ENCODE measurements around the gene TRAF1.

DNA sequence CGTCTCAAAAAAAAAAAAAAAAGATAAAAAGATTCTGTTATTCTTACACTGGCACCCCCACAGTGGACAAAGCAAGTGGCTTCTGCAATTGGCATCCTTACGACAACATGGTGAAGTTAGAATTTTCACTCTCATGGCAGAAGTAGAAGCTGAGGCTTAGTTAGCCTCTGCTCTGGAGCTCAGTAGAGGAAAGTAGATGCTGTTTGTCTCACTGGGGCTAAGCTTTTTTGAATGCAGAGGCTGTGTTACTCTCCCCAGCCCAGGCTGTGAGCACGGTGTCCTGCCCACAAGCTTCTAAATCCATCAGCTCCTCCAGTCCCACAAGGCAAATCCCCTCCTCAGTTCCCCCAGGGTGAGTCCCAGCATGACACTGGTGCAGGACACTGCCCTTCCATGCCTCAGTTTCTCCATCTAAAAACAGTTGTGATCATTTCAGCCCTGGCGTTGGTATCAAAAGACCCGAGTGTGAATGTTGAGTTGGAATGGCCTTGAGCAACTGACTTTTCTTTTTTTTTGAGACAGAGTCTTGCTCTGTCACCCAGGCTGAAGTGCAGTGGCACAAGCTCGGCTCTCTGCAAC lies 27.0 kb downstream of the TRAF1 start:
- TF ChIP-seq, protein P1, sequence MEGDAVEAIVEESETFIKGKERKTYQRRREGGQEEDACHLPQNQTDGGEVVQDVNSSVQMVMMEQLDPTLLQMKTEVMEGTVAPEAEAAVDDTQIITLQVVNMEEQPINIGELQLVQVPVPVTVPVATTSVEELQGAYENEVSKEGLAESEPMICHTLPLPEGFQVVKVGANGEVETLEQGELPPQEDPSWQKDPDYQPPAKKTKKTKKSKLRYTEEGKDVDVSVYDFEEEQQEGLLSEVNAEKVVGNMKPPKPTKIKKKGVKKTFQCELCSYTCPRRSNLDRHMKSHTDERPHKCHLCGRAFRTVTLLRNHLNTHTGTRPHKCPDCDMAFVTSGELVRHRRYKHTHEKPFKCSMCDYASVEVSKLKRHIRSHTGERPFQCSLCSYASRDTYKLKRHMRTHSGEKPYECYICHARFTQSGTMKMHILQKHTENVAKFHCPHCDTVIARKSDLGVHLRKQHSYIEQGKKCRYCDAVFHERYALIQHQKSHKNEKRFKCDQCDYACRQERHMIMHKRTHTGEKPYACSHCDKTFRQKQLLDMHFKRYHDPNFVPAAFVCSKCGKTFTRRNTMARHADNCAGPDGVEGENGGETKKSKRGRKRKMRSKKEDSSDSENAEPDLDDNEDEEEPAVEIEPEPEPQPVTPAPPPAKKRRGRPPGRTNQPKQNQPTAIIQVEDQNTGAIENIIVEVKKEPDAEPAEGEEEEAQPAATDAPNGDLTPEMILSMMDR (IDR thresholded peaks at IDR 0.05), result no peak
- no peak for TF ChIP-seq EZH2 (IDR thresholded peaks at IDR 0.05; ENCODE audit: borderline replicate concordance, insufficient read depth, low read depth, low read length, poor library complexity, severe bottlenecking)

Measured in B cell (primary cell).